ENCODE measurements around the gene FLNC. TPM values are rescaled to one million over a fixed set of nuclear protein-coding genes. Genes with fewer than 3 reads are reported as not detected.

The FLNC gene
- total and polyA plus RNA-seq, 2 of the 13 experiments (the other 11 are each of a cell fraction or from before 2014, with no cell fraction given) = 0.02 TPM; not detected in 1

DNA sequence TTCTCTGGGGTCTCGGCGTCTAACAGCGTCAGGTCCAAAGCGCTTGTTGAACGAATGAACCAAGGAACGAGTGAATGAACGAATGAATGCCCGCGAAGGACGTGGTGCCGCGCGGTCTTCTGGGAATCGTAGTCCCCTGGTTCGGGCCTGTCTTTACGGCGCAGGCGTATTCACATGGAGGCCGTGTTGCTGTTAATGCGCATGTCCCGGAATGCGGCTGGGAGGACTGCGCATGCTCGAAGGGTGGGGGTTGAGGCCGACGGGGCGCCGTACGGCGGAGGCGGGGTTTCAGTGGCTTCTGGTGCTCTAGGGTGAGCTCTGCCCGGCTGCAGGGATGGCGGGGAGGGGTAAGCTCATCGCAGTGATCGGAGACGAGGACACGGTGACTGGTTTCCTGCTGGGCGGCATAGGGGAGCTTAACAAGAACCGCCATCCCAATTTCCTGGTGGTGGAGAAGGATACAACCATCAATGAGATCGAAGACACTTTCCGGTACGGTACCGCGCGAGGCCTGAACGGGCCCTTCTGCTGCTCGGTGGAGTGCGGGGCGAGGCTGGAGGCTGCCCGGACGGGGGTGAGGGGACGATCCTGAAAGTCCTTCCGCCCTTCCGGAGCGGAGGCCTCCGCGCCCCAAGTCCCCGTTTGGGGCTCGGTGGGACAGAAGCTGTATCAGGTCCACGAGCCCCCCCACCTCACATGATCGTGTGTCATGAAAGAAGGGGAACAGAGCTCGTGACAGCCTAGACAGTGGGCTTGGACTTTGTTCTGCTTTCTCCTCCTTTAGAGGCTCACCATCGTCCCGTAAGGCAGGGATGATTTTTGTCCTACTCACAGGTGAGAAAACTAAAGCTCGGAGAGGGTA lies 32.6 kb downstream of the FLNC start, which contains the start of gene ATP6V1F (continued):
- TF ChIP-seq, protein P1, sequence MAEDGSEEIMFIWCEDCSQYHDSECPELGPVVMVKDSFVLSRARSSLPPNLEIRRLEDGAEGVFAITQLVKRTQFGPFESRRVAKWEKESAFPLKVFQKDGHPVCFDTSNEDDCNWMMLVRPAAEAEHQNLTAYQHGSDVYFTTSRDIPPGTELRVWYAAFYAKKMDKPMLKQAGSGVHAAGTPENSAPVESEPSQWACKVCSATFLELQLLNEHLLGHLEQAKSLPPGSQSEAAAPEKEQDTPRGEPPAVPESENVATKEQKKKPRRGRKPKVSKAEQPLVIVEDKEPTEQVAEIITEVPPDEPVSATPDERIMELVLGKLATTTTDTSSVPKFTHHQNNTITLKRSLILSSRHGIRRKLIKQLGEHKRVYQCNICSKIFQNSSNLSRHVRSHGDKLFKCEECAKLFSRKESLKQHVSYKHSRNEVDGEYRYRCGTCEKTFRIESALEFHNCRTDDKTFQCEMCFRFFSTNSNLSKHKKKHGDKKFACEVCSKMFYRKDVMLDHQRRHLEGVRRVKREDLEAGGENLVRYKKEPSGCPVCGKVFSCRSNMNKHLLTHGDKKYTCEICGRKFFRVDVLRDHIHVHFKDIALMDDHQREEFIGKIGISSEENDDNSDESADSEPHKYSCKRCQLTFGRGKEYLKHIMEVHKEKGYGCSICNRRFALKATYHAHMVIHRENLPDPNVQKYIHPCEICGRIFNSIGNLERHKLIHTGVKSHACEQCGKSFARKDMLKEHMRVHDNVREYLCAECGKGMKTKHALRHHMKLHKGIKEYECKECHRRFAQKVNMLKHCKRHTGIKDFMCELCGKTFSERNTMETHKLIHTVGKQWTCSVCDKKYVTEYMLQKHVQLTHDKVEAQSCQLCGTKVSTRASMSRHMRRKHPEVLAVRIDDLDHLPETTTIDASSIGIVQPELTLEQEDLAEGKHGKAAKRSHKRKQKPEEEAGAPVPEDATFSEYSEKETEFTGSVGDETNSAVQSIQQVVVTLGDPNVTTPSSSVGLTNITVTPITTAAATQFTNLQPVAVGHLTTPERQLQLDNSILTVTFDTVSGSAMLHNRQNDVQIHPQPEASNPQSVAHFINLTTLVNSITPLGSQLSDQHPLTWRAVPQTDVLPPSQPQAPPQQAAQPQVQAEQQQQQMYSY (CRISPR knock-in tag; IDR thresholded peaks at IDR 0.05) = no peak
- TF ChIP-seq FOSL1 (CRISPR knock-in tag; IDR thresholded peaks at IDR 0.05; ENCODE audit: borderline replicate concordance) (no peak), TEAD2 (CRISPR knock-in tag; IDR thresholded peaks at IDR 0.05) (no peak), MIER3 (CRISPR knock-in tag; IDR thresholded peaks at IDR 0.05; ENCODE audit: borderline replicate concordance) (peak; percentile 75; the same call in 1 of the 2 replicates), KLF12 (CRISPR knock-in tag; IDR thresholded peaks at IDR 0.05; ENCODE audit: borderline replicate concordance) (no peak), FOXK1 (CRISPR knock-in tag; IDR thresholded peaks at IDR 0.05; ENCODE audit: borderline replicate concordance, low read depth) (no peak), TBP (CRISPR knock-in tag; IDR thresholded peaks at IDR 0.05) (no peak), AGO2 (optimal IDR thresholded peaks at IDR 0.05; ENCODE audit: low read depth, low read length) (no peak), TBL1XR1 (IDR thresholded peaks at IDR 0.05; ENCODE audit: borderline replicate concordance, low read length, partially characterized antibody) (no peak), ZHX2 (IDR thresholded peaks at IDR 0.05; ENCODE audit: low read depth) (no peak; the same call in 1 of the 2 replicates), ZHX2 (CRISPR knock-in tag; IDR thresholded peaks at IDR 0.05; ENCODE audit: borderline replicate concordance) (no peak), MAX (IDR thresholded peaks at IDR 0.05) (peak; percentile 4), SATB2 (CRISPR knock-in tag; IDR thresholded peaks at IDR 0.05) (no peak), GATAD2A (CRISPR knock-in tag; IDR thresholded peaks at IDR 0.05) (no peak)
- TF ChIP-seq, protein P2, sequence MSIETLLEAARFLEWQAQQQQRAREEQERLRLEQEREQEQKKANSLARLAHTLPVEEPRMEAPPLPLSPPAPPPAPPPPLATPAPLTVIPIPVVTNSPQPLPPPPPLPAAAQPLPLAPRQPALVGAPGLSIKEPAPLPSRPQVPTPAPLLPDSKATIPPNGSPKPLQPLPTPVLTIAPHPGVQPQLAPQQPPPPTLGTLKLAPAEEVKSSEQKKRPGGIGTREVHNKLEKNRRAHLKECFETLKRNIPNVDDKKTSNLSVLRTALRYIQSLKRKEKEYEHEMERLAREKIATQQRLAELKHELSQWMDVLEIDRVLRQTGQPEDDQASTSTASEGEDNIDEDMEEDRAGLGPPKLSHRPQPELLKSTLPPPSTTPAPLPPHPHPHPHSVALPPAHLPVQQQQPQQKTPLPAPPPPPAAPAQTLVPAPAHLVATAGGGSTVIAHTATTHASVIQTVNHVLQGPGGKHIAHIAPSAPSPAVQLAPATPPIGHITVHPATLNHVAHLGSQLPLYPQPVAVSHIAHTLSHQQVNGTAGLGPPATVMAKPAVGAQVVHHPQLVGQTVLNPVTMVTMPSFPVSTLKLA (IDR thresholded peaks at IDR 0.05) = 0 out of 2 replicates have a peak, but pooled peaks have one; percentile 18
- TF ChIP-seq, protein P3, sequence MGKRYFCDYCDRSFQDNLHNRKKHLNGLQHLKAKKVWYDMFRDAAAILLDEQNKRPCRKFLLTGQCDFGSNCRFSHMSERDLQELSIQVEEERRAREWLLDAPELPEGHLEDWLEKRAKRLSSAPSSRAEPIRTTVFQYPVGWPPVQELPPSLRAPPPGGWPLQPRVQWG (CRISPR knock-in tag; IDR thresholded peaks at IDR 0.05; ENCODE audit: borderline replicate concordance, low read depth) = no peak
